ENCODE measurements around the gene MRPL12.
"Not testable (repeated sequence)": the region's sequence is repeated elsewhere in the genome, so short reads cannot be mapped to it uniquely, and the experiment has no call there.

MRPL12 gene

GRCh38 chr17:81702934-81703746, at the start of gene MRPL12:
Gene MRPL12 (plus strand): TSS chr17:81703367. CDS start chr17:81703502, 135 bp downstream.
- DNase-seq = peak; percentile 63

GRCh38 chr17:81655378-81656117, 47.6 kb upstream of the MRPL12 start:
- no peak for DNase-seq

- no peak for DNase-seq
These were observed 46.9 kb upstream of the MRPL12 start, which contains the start of gene PDE6G for GRCh38 chr17:81656118-81656743. Gene PDE6G (minus strand): TSS chr17:81656542. CDS start chr17:81653305, 3,237 bp downstream.

DNA sequence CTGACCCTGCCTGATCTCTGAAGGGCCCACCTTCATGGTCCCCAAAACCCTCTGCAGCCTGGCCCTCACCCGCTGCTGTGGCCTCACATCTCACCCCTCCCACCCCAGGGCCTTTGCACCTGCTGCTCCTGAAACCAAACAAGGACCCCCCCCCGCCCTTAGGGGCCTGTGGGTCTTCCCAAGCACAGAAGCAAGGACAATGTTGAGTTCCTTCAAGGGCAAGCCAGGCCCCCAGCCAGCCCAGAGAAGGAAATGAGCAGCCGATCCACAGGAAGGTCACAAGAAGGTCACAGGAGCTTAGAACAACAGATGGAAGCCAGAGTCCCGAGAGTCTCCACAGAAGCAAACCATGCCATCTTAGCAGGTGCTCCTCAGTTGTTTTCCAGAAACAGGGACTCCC, 46.3 kb upstream of the MRPL12 start:
- DNase-seq = no peak

GRCh38 chr17:81659038-81659437, 44.1 kb upstream of the MRPL12 start:
- DNase-seq = no peak

GRCh38 chr17:81660441-81660840, 42.7 kb upstream of the MRPL12 start:
- DNase-seq = no peak

DNA sequence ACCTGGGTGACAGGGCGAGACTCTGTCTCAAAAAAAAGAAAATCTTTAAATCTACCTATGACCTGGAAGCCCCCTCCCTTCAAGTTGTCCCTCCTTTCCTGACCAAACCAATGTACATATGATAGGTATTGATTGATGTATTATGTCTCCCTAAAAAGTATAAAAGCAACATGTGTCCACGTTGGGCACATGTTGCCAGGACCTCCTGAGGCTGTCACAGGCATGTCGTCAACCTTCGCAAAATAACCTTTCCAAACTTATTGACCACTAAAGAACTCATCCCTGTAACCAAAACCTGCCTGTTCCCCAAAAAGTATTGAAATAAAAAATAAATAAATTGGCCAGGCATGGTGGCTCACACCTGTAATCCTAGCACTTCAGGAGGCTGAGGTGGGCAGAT, 41.2 kb upstream of the MRPL12 start:
- DNase-seq = no peak

- no peak for DNase-seq
These were observed 39.1 kb upstream of the MRPL12 start for GRCh38 chr17:81664051-81664470.

- DNase-seq = no peak
These were observed 37.7 kb upstream of the MRPL12 start for GRCh38 chr17:81665205-81666091.

GRCh38 chr17:81666092-81666341, 37.1 kb upstream of the MRPL12 start:
- DNase-seq = no peak

DNA sequence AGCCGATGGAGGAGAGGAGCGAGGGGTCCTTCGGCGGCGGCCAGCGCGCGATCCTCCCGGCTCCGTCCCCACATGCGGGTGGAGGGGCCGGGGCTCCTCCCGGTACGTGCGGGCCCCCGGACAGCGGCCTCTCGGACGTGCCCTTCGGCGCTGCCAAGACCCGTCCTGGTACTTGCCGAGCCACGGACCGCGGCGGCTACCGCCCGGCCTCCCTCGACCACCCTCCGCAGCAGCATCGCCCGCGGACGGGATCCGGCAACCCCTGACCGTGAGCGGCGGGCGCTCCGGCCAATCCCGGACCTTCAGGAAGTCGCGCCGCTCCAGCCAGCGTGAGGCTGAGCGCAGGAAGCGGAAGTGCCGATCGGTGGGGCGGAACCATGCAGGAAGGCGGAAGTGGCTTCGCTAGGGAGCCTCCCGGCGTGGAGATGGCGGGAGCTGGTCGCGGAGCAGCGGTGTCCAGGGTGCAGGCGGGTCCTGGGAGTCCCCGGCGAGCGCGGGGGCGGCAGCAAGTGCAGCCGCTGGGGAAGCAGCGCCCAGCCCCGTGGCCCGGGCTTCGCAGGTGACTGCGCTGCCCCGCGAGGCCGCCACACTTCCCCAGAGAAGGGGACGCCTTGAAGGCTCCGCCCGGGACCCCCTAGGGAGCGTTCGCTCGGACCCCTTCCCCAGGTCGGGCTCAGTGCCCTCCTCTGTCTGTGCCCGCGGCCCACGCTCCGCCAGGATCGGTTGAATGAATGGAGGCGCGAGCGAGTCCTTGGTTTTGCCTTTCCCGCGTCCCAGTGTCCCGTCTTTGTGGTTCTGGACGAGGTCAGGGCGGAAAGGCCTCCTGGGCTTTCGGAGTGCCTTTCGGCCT, 36.6 kb upstream of the MRPL12 start, which contains the start of the genes CCDC137 and OXLD1:
TSS of gene CCDC137 (plus strand) at position 396 of the 850 bp plus-strand sequence. CDS start at position 426, 30 bp downstream.
TSS of gene OXLD1 (minus strand) at position 264 of the 850 bp plus-strand sequence. CDS start at position 236, 28 bp downstream.
- peak; percentile 85 for DNase-seq

- no peak for DNase-seq
These were observed 35.4 kb upstream of the MRPL12 start for GRCh38 chr17:81667754-81668153.

DNA sequence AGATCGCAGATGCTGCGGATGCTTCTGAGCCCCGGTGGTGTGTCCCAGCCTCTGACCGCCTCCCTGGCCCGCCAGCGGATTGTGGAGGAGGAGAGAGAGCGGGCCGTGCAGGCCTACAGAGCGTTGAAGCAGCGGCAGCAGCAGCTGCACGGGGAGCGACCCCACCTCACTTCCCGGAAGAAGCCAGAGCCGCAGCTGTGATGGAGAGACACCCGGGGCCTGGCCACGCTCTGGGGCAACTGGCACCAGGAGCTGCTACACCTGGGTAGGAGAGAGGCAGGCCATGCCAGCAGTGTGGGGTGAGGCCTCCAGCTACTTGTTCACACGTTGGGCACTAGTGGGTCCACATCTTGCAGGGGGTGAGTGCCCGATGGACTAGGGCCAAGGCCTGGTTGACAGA, 30.7 kb upstream of the MRPL12 start:
- DNase-seq = no peak

DNA sequence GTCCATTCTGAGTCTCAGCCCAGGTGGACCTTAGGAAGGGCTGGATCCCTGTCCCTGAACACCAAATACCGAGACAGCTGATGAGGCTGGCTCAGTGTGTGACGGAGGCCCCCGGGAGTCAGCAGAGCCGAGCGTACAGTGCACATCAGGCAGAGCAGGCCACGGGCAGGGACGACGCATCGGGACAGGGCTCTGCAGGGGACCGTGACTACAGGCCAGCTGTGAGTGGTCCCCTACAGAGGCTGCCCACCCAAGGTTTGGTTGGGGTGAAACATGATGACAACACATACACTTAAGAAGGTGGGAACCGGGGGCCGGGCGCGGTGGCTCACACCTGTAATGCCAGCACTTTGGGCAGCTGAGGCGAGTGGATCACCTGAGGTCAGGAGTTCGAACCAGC, 30.2 kb upstream of the MRPL12 start:
- DNase-seq = no peak

- no peak for DNase-seq
These were observed 29.5 kb upstream of the MRPL12 start for GRCh38 chr17:81673561-81674258.

- not testable (repeated sequence) for DNase-seq
These were observed 27.5 kb upstream of the MRPL12 start for GRCh38 chr17:81675515-81676221.

GRCh38 chr17:81676906-81677305, 26.3 kb upstream of the MRPL12 start:
- no peak for DNase-seq

- no peak for DNase-seq
These were observed 23.0 kb upstream of the MRPL12 start for GRCh38 chr17:81680150-81680549.

DNA sequence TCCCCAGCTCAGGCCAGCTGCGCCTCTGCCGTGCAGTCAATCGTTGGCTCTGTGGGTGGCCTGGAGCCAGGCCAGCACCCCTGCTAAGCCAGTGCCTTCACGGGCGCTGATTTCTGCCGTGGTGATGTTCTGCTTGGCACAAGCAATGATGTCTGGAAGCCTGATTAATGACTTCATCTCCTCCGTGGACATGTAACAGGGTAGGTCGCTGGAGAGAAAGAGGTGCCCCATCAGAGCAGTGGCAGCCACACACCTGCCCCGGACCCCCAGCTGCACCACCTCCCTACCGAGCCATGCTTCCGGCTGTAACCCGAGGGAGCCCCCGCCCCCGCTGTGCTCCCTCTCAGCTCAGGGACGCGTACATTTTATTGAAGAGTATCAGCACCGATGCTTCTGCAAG, 21.5 kb upstream of the MRPL12 start:
- DNase-seq = no peak

GRCh38 chr17:81682565-81683207, 20.5 kb upstream of the MRPL12 start:
- DNase-seq = no peak

All from NCI-H1436 treated with DMSO at 0.1 percent for 48 hours (cell line).